ENCODE data around the gene AMN1.

- no peak for TF ChIP-seq CTCF (IDR thresholded peaks at IDR 0.05)
- no peak for TF ChIP-seq POLR2A (IDR thresholded peaks at IDR 0.05)
These were observed 18.6 kb downstream of the AMN1 start for GRCh38 chr12:31710021-31710818.

Measured in ovary (tissue), 3 donors.